ENCODE results near the gene VEZT.

Gene VEZT

GRCh38 chr12:95269892-95270291, 52.3 kb downstream of the VEZT start:
- Histone ChIP-seq H3K79me2 (ENCODE audit: control insufficient read depth, low read length) (no peaks in the 10 kb centered on the region), H3K9me2 (replicated peaks; ENCODE audit: control insufficient read depth, low read length) (no peaks in the 10 kb centered on the region), H3K27ac (ENCODE audit: low read depth, low read length) (no peak overlapping the region), H3K36me3 (ENCODE audit: control insufficient read depth, low read length) (peaks cover 83% of the 10 kb centered on the region), H3K4me1 (ENCODE audit: control insufficient read depth, low read length) (no peaks in the 10 kb centered on the region), H3K27me3 (ENCODE audit: control insufficient read depth, low read length) (no peaks in the 10 kb centered on the region), H3K4me3 (ENCODE audit: low read length) (no peak overlapping the region), H3K9me3 (ENCODE audit: control insufficient read depth, insufficient read depth, low read length) (no peaks in the 10 kb centered on the region), H3K4me2 (ENCODE audit: low read length) (no peak overlapping the region), H4K20me1 (ENCODE audit: control insufficient read depth, insufficient read depth, low read depth, low read length) (no peaks in the 10 kb centered on the region), H3F3A (ENCODE audit: control insufficient read depth, insufficient read depth) (peaks cover 2% of the 10 kb centered on the region; the same call in 1 of the 2 replicates)
- TF ChIP-seq CTCF (IDR thresholded peaks at IDR 0.05; ENCODE audit: low read depth, low read length, poor library complexity, severe bottlenecking), result no peak
- no peak for TF ChIP-seq EZH2phosphoT487 (IDR thresholded peaks at IDR 0.05; ENCODE audit: borderline replicate concordance, low read length)

- no peak overlapping the region for H3K4me3 ChIP-seq (ENCODE audit: low read length)
- H3K36me3 ChIP-seq (ENCODE audit: control insufficient read depth, low read length), result peaks cover 84% of the 10 kb centered on the region
Observed at GRCh38 chr12:95271465-95271864, 53.9 kb downstream of the VEZT start.

GRCh38 chr12:95277139-95277538, 59.5 kb downstream of the VEZT start:
- peaks cover 3% of the 10 kb centered on the region; the same call in 1 of the 2 replicates for H3K4me1 ChIP-seq (ENCODE audit: control insufficient read depth, low read length)
- H3K4me2 ChIP-seq (ENCODE audit: low read length), result no peak overlapping the region
- H3K36me3 ChIP-seq (ENCODE audit: control insufficient read depth, low read length), result peaks cover 78% of the 10 kb centered on the region

More at GRCh38 chr12:95271465-95271864, 53.9 kb downstream of the VEZT start:
- H3K9me3 ChIP-seq (ENCODE audit: control insufficient read depth, insufficient read depth, low read length), result no peaks in the 10 kb centered on the region
- H3K4me2 ChIP-seq (ENCODE audit: low read length), result no peak overlapping the region
- H3K27ac ChIP-seq (ENCODE audit: low read depth, low read length), result no peak overlapping the region
- no peak for TF ChIP-seq EZH2phosphoT487 (IDR thresholded peaks at IDR 0.05; ENCODE audit: borderline replicate concordance, low read length)
- TF ChIP-seq CTCF (IDR thresholded peaks at IDR 0.05; ENCODE audit: low read depth, low read length, poor library complexity, severe bottlenecking), result no peak
- no peaks in the 10 kb centered on the region for H3K9me2 ChIP-seq (replicated peaks; ENCODE audit: control insufficient read depth, low read length)
- H3K27me3 ChIP-seq (ENCODE audit: control insufficient read depth, low read length), result no peaks in the 10 kb centered on the region
- H3K79me2 ChIP-seq (ENCODE audit: control insufficient read depth, low read length), result no peaks in the 10 kb centered on the region
- H3F3A ChIP-seq (ENCODE audit: control insufficient read depth, insufficient read depth), result no peaks in the 10 kb centered on the region; the same call in 1 of the 2 replicates
- H4K20me1 ChIP-seq (ENCODE audit: control insufficient read depth, insufficient read depth, low read depth, low read length), result no peaks in the 10 kb centered on the region
- H3K4me1 ChIP-seq (ENCODE audit: control insufficient read depth, low read length), result no peaks in the 10 kb centered on the region

More at GRCh38 chr12:95277139-95277538, 59.5 kb downstream of the VEZT start:
- no peaks in the 10 kb centered on the region for H3K79me2 ChIP-seq (ENCODE audit: control insufficient read depth, low read length)
- H3K27ac ChIP-seq (ENCODE audit: low read depth, low read length), result no peak overlapping the region
- H3K9me3 ChIP-seq (ENCODE audit: control insufficient read depth, insufficient read depth, low read length), result no peaks in the 10 kb centered on the region
- H3K27me3 ChIP-seq (ENCODE audit: control insufficient read depth, low read length), result no peaks in the 10 kb centered on the region
- no peaks in the 10 kb centered on the region; the same call in 1 of the 2 replicates for H3F3A ChIP-seq (ENCODE audit: control insufficient read depth, insufficient read depth)
- no peaks in the 10 kb centered on the region for H4K20me1 ChIP-seq (ENCODE audit: control insufficient read depth, insufficient read depth, low read depth, low read length)
- no peak overlapping the region for H3K4me3 ChIP-seq (ENCODE audit: low read length)
- TF ChIP-seq CTCF (IDR thresholded peaks at IDR 0.05; ENCODE audit: low read depth, low read length, poor library complexity, severe bottlenecking) (no peak), EZH2phosphoT487 (IDR thresholded peaks at IDR 0.05; ENCODE audit: borderline replicate concordance, low read length) (no peak)
- H3K9me2 ChIP-seq (replicated peaks; ENCODE audit: control insufficient read depth, low read length), result no peaks in the 10 kb centered on the region

Data from DOHH2 (cell line).